GM18502 (cell line): ENCODE results near the gene UBXN1.
A peak's percentile ranks its signal among the peaks of the same experiment; 100 is the strongest.

Experiments used
- ATAC-seq: cut with Tn5 transposase; IDR thresholded peaks from one replicate; pipeline ENCODE4 v1.9.1; 2021; ENCODE audit warnings: mild to moderate bottlenecking; ENCODE audit not compliant: unreplicated experiment, poor library complexity

UBXN1 gene

DNA sequence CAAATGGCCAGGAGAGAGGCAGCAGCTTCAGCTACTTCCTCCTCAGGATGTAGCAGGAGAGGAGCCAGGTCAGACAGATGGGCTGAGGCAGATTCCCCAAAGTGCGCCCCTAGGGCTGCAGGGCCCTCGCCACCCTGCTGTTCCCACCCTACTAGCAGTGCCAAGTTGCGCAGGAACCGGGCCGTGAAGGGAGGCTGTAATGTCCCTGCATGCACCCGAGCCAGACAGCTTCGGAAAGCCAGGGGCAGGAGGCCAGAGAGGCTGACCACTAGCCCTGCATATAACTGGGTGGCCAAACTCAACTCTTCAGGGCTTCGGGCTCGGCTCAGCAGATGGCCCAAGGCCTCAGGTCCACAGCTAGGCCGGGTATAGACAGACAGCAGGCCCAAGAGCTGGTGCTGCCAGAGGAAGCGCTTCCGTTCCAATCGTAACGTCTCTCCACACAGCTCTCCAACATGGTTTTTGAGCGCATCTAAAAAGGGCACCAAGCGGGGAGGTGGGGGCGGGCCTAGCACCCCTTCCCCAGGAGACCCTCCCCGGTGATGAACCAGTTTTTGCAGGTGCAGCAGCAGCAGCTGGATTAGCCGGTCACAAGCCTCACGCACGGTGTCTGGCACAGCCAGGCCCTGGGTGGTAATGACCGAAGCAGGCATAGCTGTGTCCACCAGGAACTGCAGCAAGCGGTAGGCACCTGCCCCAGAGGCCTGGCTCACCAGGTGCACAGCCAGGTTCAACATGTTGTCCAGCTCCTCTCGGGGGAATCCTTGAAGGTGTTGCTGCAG is 30.5 kb downstream of the UBXN1 start:
- ATAC-seq = no peak

DNA sequence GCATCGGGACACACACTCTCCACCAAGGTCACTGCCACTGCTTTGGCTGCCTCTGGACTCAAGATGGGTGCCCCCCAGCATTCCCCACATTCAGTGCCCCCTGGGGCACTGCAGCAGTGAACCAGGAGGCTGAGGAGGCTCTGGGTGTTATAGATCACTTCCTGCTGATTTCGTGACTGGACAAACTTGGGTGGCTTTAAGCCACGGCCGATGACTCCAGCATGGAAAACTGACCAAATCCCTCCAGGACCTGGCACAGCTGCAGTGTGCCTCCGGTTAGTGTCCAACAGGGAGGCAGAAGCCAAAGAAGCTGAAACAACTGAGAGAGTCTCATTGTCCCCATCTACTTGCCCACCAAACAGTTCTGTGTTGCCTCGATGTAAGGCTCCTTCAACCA is 31.3 kb downstream of the UBXN1 start:
- no peak for ATAC-seq

- peak; percentile 1 for ATAC-seq
These were observed 31.9 kb downstream of the UBXN1 start for GRCh38 chr11:62646825-62647608.

DNA sequence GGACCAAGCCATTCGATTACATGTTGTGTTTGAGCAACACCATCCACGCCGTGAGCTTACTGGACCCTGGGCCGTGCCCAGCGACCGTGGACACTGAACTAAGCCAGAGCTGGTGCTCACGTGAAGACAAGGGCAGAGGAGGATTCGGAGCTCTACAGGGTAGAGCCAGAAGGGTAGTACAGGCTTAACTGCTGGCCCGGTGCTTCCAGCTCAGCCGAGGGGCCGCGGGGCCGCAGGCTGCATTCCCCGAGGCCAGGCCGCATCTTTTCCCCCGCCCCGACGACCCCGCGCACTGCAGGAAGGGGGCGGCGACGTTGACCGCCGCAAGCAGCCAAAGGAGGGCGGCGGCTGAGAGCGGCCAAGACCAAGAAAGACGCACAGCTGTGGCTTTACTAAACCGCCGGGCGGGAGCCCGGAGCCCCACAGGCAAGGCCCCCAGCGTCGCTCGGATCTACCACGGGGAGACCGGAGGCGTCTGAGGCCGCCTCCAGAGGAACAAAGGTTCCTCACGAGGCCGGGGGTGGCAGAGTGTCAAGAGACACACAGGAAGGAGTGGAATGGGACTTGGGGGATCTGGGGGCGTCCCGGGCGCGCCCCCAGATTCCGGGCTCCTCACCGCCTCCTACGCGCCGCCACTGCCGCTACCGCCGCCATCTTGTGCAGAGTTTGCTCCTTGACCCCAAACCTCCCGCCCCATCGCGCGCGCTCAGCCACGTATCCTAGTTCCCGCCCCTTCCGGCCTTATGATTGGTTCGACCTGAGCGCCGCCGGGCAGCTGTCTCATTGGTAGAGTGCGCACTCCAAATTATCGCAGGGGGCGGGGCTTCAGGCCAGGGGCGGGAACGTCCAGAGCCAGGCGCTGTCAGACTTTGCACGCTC is 32.7 kb downstream of the UBXN1 start, which contains the start of gene GANAB:
TSS of gene GANAB (minus strand) at position 668 of the 879 bp plus-strand sequence. CDS start at position 654, 14 bp downstream.
- peak; percentile 90 for ATAC-seq

GRCh38 chr11:62645671-62645945 is 33.3 kb downstream of the UBXN1 start:
- ATAC-seq = no peak

- ATAC-seq = no peak
These were observed 34.7 kb downstream of the UBXN1 start for GRCh38 chr11:62644220-62644619.

DNA sequence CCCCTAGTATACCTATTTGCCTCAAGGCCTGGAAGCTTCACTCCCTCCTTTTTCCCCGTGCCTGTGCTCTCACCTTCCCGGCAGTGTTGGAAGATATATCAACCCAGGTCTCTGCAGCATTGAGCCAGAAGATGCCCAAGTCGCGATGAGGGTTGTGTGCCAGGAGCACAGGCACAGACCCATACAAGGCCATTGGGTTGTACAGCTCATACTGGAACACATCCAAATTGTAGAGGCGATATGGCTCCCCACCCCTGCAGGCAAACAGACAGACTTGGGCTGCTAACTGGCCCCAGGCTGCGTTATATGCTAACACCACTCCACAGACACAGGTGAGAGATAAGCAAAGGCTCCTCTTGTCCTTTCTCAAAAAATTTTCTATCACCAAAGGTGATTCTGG is 46.4 kb downstream of the UBXN1 start:
- ATAC-seq = no peak

GRCh38 chr11:62627713-62628112 is 51.2 kb downstream of the UBXN1 start:
- no peak for ATAC-seq
